Fibroblast of lung (primary cell): Measurements from ENCODE around the gene ZNF334. TPM values are rescaled to one million over a fixed set of nuclear protein-coding genes. Genes with fewer than 3 reads are reported as not detected.

Experiments used
- DNase-seq, 2 donors: peaks; one replicate each; pipeline versions ENCODE4 v3.0.0 to v3.0.0-alpha.2; 2010; ENCODE audit warnings: low read depth in 2 of 2
- H2AFZ ChIP-seq: 2 replicates; pipeline ENCODE4 v1.5.1; 2012; ENCODE audit warnings: low read length, control low read depth, inconsistent platforms
- H3K27ac ChIP-seq: 2 replicates; pipeline ENCODE4 v1.5.1; 2011; ENCODE audit warnings: low read length, control low read depth; ENCODE audit not compliant: insufficient read depth
- H3K27me3 ChIP-seq: 2 replicates; pipeline ENCODE4 v1.5.1; 2011; ENCODE audit warnings: mild to moderate bottlenecking, low read length; ENCODE audit not compliant: control insufficient read depth, insufficient read depth
- H3K36me3 ChIP-seq: 2 replicates; pipeline ENCODE4 v1.5.1; 2011; ENCODE audit warnings: low read length; ENCODE audit not compliant: control insufficient read depth, insufficient read depth
- H3K4me1 ChIP-seq: 2 replicates; pipeline ENCODE4 v1.5.1; 2011; ENCODE audit warnings: low read length; ENCODE audit not compliant: control insufficient read depth, insufficient read depth; ENCODE audit errors: extremely low read depth
- H3K4me2 ChIP-seq: 2 replicates; pipeline ENCODE4 v1.5.1; 2011; ENCODE audit warnings: low read length, control low read depth; ENCODE audit not compliant: insufficient read depth; ENCODE audit errors: extremely low read depth
- H3K4me3 ChIP-seq, 4 experiments: fragments of 200-600 bp in 1 of 4; sonication (generic) in 1 of 4; replicated peaks in 1 of 4; 2 replicates each; pipeline ENCODE4 v1.5.1; 2011 to 2016; ENCODE audit warnings: low read length in 4 of 4, low read depth in 3 of 4, mild to moderate bottlenecking in 3 of 4, control low read depth in 2 of 4, inconsistent platforms in 1 of 4, mixed read lengths in 1 of 4; ENCODE audit not compliant: insufficient read depth in 1 of 4; ENCODE audit errors: control extremely low read depth in 1 of 4
- H3K79me2 ChIP-seq: 2 replicates; pipeline ENCODE4 v1.5.1; 2012; ENCODE audit warnings: mild to moderate bottlenecking, low read length, inconsistent platforms; ENCODE audit not compliant: control insufficient read depth, insufficient read depth
- H3K9ac ChIP-seq: 2 replicates; pipeline ENCODE4 v1.5.1; 2011; ENCODE audit warnings: mild to moderate bottlenecking, low read length, control low read depth; ENCODE audit not compliant: insufficient read depth
- H3K9me3 ChIP-seq: 2 replicates; pipeline ENCODE4 v1.5.1; 2012; ENCODE audit warnings: low read depth, low read length; ENCODE audit not compliant: control insufficient read depth, insufficient read depth
- H4K20me1 ChIP-seq: 2 replicates; pipeline ENCODE4 v1.5.1; 2011; ENCODE audit warnings: low read length; ENCODE audit not compliant: control insufficient read depth, insufficient read depth; ENCODE audit errors: extremely low read depth
- EZH2 ChIP-seq: IDR thresholded peaks from 2 replicates; pipeline ENCODE4 v1.5.1; 2012; ENCODE audit warnings: low read length, control low read depth, mild to moderate bottlenecking; ENCODE audit errors: missing control alignments
- polyA plus RNA-seq, 2 donors: library from polyadenylated mRNA; depleted of rRNA in 1 of 2; stranded (reverse) in 1 of 2; unstranded in 1 of 2; fragments of >200 nt; gene quantifications; 2 replicates each; pipeline ENCODE4 v1.2.1, GENCODE V29; 2011 to 2012; ENCODE audit warnings: missing spikeins in 1 of 2
- total RNA-seq: library from RNA; depleted of rRNA; stranded (reverse); fragments of >200 nt; gene quantifications from 2 replicates; pipeline ENCODE4 v1.2.1, GENCODE V29; 2014
- TF ChIP-seq, protein P1 (sequence below), 2 donors: IDR thresholded peaks in 1 of 2; conservative IDR thresholded peaks in 1 of 2; 1 replicate in 1 of 2; 2 replicates in 1 of 2; pipeline ENCODE4 v1.5.1; 2011 to 2012; ENCODE audit warnings: low read length in 2 of 2, control low read depth in 1 of 2, inconsistent platforms in 1 of 2, low read depth in 1 of 2, mild to moderate bottlenecking in 1 of 2

Gene ZNF334
- total and polyA plus RNA-seq, 2 donors (not counting 1 experiment from before 2014, with no cell fraction given): 0.99 to 7.9 TPM

DNA sequence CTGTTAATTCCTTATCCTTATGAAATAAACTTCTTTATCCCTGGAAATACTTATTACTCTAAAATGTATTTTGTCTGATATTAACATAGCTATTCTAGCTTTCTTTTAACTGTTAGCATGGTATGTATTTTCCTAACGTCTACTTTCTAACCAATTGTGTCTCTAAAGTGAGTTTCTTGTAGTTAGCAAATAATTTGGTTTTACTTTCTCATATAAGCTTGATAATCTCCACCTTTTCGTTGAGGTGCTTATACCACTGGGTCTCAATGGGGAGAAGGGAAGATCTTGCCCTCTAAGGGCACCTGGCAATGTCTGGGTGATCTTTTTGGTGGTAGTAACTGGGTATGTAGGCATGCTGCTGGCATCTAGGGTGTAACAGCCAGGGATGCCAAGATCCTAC is 25.7 kb downstream of the ZNF334 start:
- no peak for TF ChIP-seq EZH2
- TF ChIP-seq, protein P1, sequence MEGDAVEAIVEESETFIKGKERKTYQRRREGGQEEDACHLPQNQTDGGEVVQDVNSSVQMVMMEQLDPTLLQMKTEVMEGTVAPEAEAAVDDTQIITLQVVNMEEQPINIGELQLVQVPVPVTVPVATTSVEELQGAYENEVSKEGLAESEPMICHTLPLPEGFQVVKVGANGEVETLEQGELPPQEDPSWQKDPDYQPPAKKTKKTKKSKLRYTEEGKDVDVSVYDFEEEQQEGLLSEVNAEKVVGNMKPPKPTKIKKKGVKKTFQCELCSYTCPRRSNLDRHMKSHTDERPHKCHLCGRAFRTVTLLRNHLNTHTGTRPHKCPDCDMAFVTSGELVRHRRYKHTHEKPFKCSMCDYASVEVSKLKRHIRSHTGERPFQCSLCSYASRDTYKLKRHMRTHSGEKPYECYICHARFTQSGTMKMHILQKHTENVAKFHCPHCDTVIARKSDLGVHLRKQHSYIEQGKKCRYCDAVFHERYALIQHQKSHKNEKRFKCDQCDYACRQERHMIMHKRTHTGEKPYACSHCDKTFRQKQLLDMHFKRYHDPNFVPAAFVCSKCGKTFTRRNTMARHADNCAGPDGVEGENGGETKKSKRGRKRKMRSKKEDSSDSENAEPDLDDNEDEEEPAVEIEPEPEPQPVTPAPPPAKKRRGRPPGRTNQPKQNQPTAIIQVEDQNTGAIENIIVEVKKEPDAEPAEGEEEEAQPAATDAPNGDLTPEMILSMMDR (conservative IDR thresholded peaks at IDR 0.05 in 1 of 2, IDR thresholded peaks at IDR 0.05 in 1 of 2; ENCODE audit: low read depth in 1 of 2, low read length in 2 of 2): no peak
- H3K27me3 ChIP-seq: no peaks in the 10 kb centered on the region
- H3K9me3 ChIP-seq: no peaks in the 10 kb centered on the region
- H3K4me1 ChIP-seq: no peaks in the 10 kb centered on the region
- no peaks in the 10 kb centered on the region for H4K20me1 ChIP-seq
- H3K36me3 ChIP-seq: no peaks in the 10 kb centered on the region
- H2AFZ ChIP-seq: no peak overlapping the region
- no peak overlapping the region for H3K4me3 ChIP-seq
- no peaks in the 10 kb centered on the region for H3K79me2 ChIP-seq
- H3K27ac ChIP-seq: no peak overlapping the region
- no peak for DNase-seq
- no peak overlapping the region for H3K9ac ChIP-seq
- no peak overlapping the region for H3K4me2 ChIP-seq

DNA sequence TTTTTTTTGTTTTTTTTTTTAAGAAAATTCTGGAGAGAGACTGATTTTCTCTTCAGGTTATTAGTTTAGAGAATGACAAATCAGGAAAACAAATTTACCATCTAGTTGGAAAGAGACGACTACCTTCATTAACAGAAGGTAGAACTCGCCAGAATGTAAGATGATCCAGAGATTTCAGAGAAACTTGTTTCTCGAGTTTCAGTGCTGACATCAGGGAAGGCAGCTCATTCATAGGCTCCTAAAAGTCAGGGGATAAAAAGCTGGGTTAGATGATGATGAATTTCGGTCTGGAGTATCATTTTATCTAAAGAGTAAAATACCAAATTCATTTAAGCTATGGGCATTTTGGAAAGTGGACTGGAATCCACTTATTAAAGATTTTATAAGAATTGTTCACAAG is 27.9 kb downstream of the ZNF334 start:
- Histone ChIP-seq H3K27ac (no peak overlapping the region), H3K36me3 (no peaks in the 10 kb centered on the region), H3K4me2 (no peak overlapping the region), H3K9ac (no peak overlapping the region), H3K4me3 (peak overlapping the region in 2 of 4 experiments; percentile 10 to 36), H2AFZ (no peak overlapping the region), H3K9me3 (no peaks in the 10 kb centered on the region), H4K20me1 (no peaks in the 10 kb centered on the region), H3K79me2 (no peaks in the 10 kb centered on the region), H3K4me1 (no peaks in the 10 kb centered on the region), H3K27me3 (no peaks in the 10 kb centered on the region)
- DNase-seq: peak in 1 of 2 donors; percentile 7
- no peak for TF ChIP-seq EZH2
- TF ChIP-seq, protein P1 (conservative IDR thresholded peaks at IDR 0.05 in 1 of 2, IDR thresholded peaks at IDR 0.05 in 1 of 2; ENCODE audit: low read depth in 1 of 2, low read length in 2 of 2): no peak

DNA sequence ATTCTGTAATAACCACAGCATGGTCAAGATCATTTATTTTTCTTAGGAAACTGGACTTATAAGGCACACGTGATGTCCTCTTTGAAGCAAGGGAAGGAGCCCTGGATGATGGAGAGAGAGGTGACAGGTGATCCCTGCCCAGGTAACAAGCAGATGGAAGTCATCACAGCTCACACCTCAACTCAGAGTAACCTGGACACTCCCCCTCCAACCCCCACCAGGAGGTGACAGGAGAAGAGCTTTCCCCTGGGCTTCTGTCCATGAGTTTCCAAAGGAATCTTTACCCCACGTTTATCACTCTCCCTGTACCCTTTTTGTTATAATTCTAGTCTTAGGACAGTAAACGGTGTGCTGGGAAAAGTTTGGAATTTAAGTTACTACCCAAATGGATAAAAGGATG is 28.4 kb downstream of the ZNF334 start:
- H3K79me2 ChIP-seq: no peaks in the 10 kb centered on the region
- no peaks in the 10 kb centered on the region for H4K20me1 ChIP-seq
- no peaks in the 10 kb centered on the region for H3K9me3 ChIP-seq
- H3K27me3 ChIP-seq: no peaks in the 10 kb centered on the region
- H3K4me1 ChIP-seq: no peaks in the 10 kb centered on the region
- no peaks in the 10 kb centered on the region for H3K36me3 ChIP-seq
- no peak overlapping the region for H3K27ac ChIP-seq
- DNase-seq: no peak
- H3K4me2 ChIP-seq: no peak overlapping the region
- TF ChIP-seq EZH2: no peak
- TF ChIP-seq, protein P1 (conservative IDR thresholded peaks at IDR 0.05 in 1 of 2, IDR thresholded peaks at IDR 0.05 in 1 of 2; ENCODE audit: low read depth in 1 of 2, low read length in 2 of 2): no peak
- no peak overlapping the region for H3K4me3 ChIP-seq
- H3K9ac ChIP-seq: no peak overlapping the region
- H2AFZ ChIP-seq: no peak overlapping the region
